Measurements from ENCODE around the gene CNTNAP2. TPM values are rescaled to one million over a fixed set of nuclear protein-coding genes. Genes with fewer than 3 reads are reported as not detected.

The CNTNAP2 gene
- total and polyA plus RNA-seq, 2 of the 4 experiments (the other 2 are of a cell fraction): not detected

- Histone ChIP-seq H3K79me1 (ENCODE audit: low read depth in 1 of 2, low read length in 2 of 2) (no peaks in the 10 kb centered on the region), H3K27me3 (ENCODE audit: control insufficient read depth, insufficient read depth, low read length) (no peaks in the 10 kb centered on the region), H4K91ac (ENCODE audit: insufficient read depth, low read depth, low read length) (no peak overlapping the region), H2AFZ (replicated peaks; ENCODE audit: low read length, poor library complexity) (no peak overlapping the region), H4K5ac (ENCODE audit: low read depth, low read length) (no peak overlapping the region), H2BK20ac (ENCODE audit: low read depth, low read length) (no peak overlapping the region), H3K56ac (ENCODE audit: extremely low read depth, insufficient read depth, low read length) (no peak overlapping the region), H3K36me3 (ENCODE audit: control insufficient read depth, insufficient read depth, low read length) (no peaks in the 10 kb centered on the region), H3K9me3 (ENCODE audit: control insufficient read depth, insufficient read depth, low read length) (peaks cover 12% of the 10 kb centered on the region), H2AK5ac (ENCODE audit: low read depth, low read length) (no peak overlapping the region), H3K18ac (ENCODE audit: low read depth, low read length) (no peak overlapping the region), H3K14ac (replicated peaks; ENCODE audit: low read depth, low read length) (no peak overlapping the region), H3K4me3 (ENCODE audit: insufficient read depth, low read depth, low read length) (no peak overlapping the region), H3K9me1 (ENCODE audit: insufficient read depth, low read length) (no peaks in the 10 kb centered on the region), H3K4me2 (ENCODE audit: low read depth, low read length) (no peak overlapping the region), H2AK9ac (replicated peaks; ENCODE audit: low read depth, low read length, poor library complexity) (no peak overlapping the region), H2BK15ac (ENCODE audit: low read depth, low read length) (no peak overlapping the region), H3K27ac (ENCODE audit: insufficient read depth, low read length) (no peak overlapping the region), H3K23ac (ENCODE audit: low read depth, low read length) (no peak overlapping the region), H3K4me1 (ENCODE audit: control insufficient read depth, insufficient read depth, low read length) (no peaks in the 10 kb centered on the region), H3K9ac (ENCODE audit: low read depth, low read length) (no peak overlapping the region), H4K20me1 (ENCODE audit: insufficient read depth, low read length) (no peaks in the 10 kb centered on the region), H2BK5ac (ENCODE audit: low read depth, low read length, poor library complexity, severe bottlenecking) (no peak overlapping the region), H2BK120ac (ENCODE audit: low read depth, low read length) (no peak overlapping the region), H3K4ac (ENCODE audit: low read depth, low read length) (no peak overlapping the region), H4K8ac (ENCODE audit: low read depth in 2 of 2, low read length in 2 of 2) (no peak overlapping the region)
- TF ChIP-seq CHD1 (IDR thresholded peaks at IDR 0.05; ENCODE audit: low read depth, low read length): no peak
- no peak for TF ChIP-seq POLR2A (IDR thresholded peaks at IDR 0.05; ENCODE audit: low read depth, low read length)
- TF ChIP-seq NFE2L2 (IDR thresholded peaks at IDR 0.05; ENCODE audit: low read depth, low read length): no peak
- TF ChIP-seq ELK1 (IDR thresholded peaks at IDR 0.05; ENCODE audit: borderline replicate concordance, low read depth, low read length): no peak
- TF ChIP-seq CEBPB (IDR thresholded peaks at IDR 0.05; ENCODE audit: low read depth, low read length): no peak
- no peak for TF ChIP-seq MAFK (IDR thresholded peaks at IDR 0.05; ENCODE audit: low read depth, low read length)
- no peak for TF ChIP-seq BHLHE40 (IDR thresholded peaks at IDR 0.05; ENCODE audit: low read depth, low read length)
- no peak for TF ChIP-seq RCOR1 (IDR thresholded peaks at IDR 0.05; ENCODE audit: insufficient replicate concordance, low read length)
- TF ChIP-seq RFX5 (IDR thresholded peaks at IDR 0.05; ENCODE audit: low read depth, low read length): no peak
- TF ChIP-seq SMC3 (IDR thresholded peaks at IDR 0.05; ENCODE audit: low read depth, low read length): no peak
- no peak for TF ChIP-seq RAD21 (IDR thresholded peaks at IDR 0.05; ENCODE audit: low read length)
- TF ChIP-seq MAZ (IDR thresholded peaks at IDR 0.05; ENCODE audit: borderline replicate concordance, low read depth, low read length): no peak
- no peak for TF ChIP-seq USF2 (IDR thresholded peaks at IDR 0.05; ENCODE audit: low read depth, low read length)
- ATAC-seq (ENCODE audit: low read depth) (no peak), DNase-seq (no peak)
- ChIA-PET CTCF (no interaction called here), POLR2A (ENCODE audit: unreplicated experiment) (no interaction called here)
- no TSS peak for BruUV-seq (replicated peaks)
- in situ Hi-C loops (cut with MboI; ENCODE audit: low sequenced_read_pairs) (no loop called here), intact Hi-C loops (cut with micrococcal nuclease) (no loop called here), dilution Hi-C loops (cut with HindIII; ENCODE audit: low sequenced_read_pairs, unreplicated experiment) (no loop called here)
Measured at GRCh38 chr7:147707926-147708325, 1591.3 kb downstream of the CNTNAP2 start.
